SK-N-SH treated with all-trans-retinoic acid at 6 μM for 48 hours (cell line): ENCODE results near the gene COL4A2.

Experiments
- ATAC-seq: fragments of 200-7000 bp; cut with Tn5 transposase; 3 replicates; pipeline ENCODE4 v1.9.1; 2020; ENCODE audit warnings: mild to moderate bottlenecking, moderate library complexity
- ARNTL ChIP-seq: fragments of 450-650 bp; formaldehyde crosslinking; IDR thresholded peaks from 2 replicates; pipeline ENCODE4 v1.5.0; 2020; ENCODE audit warnings: low read depth, mild to moderate bottlenecking, moderate library complexity, borderline replicate concordance
- BACH2 ChIP-seq: fragments of 250-450 bp; sonication (Bioruptor Pico); IDR thresholded peaks from 2 replicates; pipeline ENCODE4 v1.9.0; 2021; ENCODE audit warnings: mild to moderate bottlenecking, borderline replicate concordance
- CREB5 ChIP-seq: fragments of 250-450 bp; sonication (Bioruptor Pico); IDR thresholded peaks from 2 replicates; pipeline ENCODE4 v1.5.1; 2020; ENCODE audit warnings: low read depth, mild to moderate bottlenecking, moderate library complexity
- CSDC2 ChIP-seq: fragments of 250-450 bp; sonication (Bioruptor Pico); IDR thresholded peaks from 2 replicates; pipeline ENCODE4 v1.5.0; 2020; ENCODE audit warnings: mild to moderate bottlenecking, moderate library complexity
- CSRNP3 ChIP-seq: fragments of 250-450 bp; sonication (Bioruptor Pico); IDR thresholded peaks from 2 replicates; pipeline ENCODE4 v1.5.1; 2021; ENCODE audit warnings: mild to moderate bottlenecking, moderate library complexity
- ESRRG ChIP-seq: fragments of 250-450 bp; sonication (Bioruptor Pico); IDR thresholded peaks from 2 replicates; pipeline ENCODE4 v1.6.1; 2021; ENCODE audit warnings: mild to moderate bottlenecking
- GLIS3 ChIP-seq: fragments of 250-450 bp; sonication (Bioruptor Pico); IDR thresholded peaks from 2 replicates; pipeline ENCODE4 v1.5.0; 2020; ENCODE audit warnings: mild to moderate bottlenecking, moderate library complexity
- OSR1 ChIP-seq: fragments of 250-450 bp; sonication (Bioruptor Pico); IDR thresholded peaks from 2 replicates; pipeline ENCODE4 v1.8.0; 2022; ENCODE audit warnings: moderate library complexity, mild to moderate bottlenecking, inconsistent platforms
- PATZ1 ChIP-seq: fragments of 250-450 bp; sonication (Bioruptor Pico); IDR thresholded peaks from 2 replicates; pipeline ENCODE4 v1.8.0; 2020; ENCODE audit warnings: mild to moderate bottlenecking, moderate library complexity, borderline replicate concordance
- POU6F1 ChIP-seq: fragments of 250-450 bp; sonication (Bioruptor Pico); IDR thresholded peaks from 2 replicates; pipeline ENCODE4 v1.8.0; 2021; ENCODE audit warnings: low read depth, mild to moderate bottlenecking, moderate library complexity, borderline replicate concordance
- PPARA ChIP-seq: fragments of 250-450 bp; sonication (Bioruptor Pico); IDR thresholded peaks from 2 replicates; pipeline ENCODE4 v1.5.0; 2020; ENCODE audit warnings: mild to moderate bottlenecking, borderline replicate concordance
- RARB ChIP-seq: fragments of 250-450 bp; sonication (Bioruptor Pico); IDR thresholded peaks from 2 replicates; pipeline ENCODE4 v1.8.0; 2021; ENCODE audit warnings: mild to moderate bottlenecking, moderate library complexity
- SNAI2 ChIP-seq: fragments of 250-450 bp; sonication (Bioruptor Pico); IDR thresholded peaks from 2 replicates; pipeline ENCODE4 v1.5.0; 2020; ENCODE audit warnings: mild to moderate bottlenecking, moderate library complexity
- TOX ChIP-seq: fragments of 250-450 bp; sonication (Bioruptor Pico); IDR thresholded peaks from 2 replicates; pipeline ENCODE4 v1.8.0; 2021; ENCODE audit warnings: mild to moderate bottlenecking, moderate library complexity, borderline replicate concordance
- TSHZ2 ChIP-seq: fragments of 250-450 bp; sonication (Bioruptor Pico); IDR thresholded peaks from 2 replicates; pipeline ENCODE4 v1.5.0; 2020; ENCODE audit warnings: mild to moderate bottlenecking, moderate library complexity
- ZC3H10 ChIP-seq: fragments of 250-450 bp; sonication (Bioruptor Pico); IDR thresholded peaks from 2 replicates; pipeline ENCODE4 v1.5.1; 2021; ENCODE audit warnings: mild to moderate bottlenecking, moderate library complexity
- ZFP3 ChIP-seq: fragments of 250-450 bp; sonication (Bioruptor Pico); IDR thresholded peaks from 2 replicates; pipeline ENCODE4 v1.5.0; 2020; ENCODE audit warnings: mild to moderate bottlenecking, moderate library complexity
- ZFP30 ChIP-seq: fragments of 450-650 bp; formaldehyde crosslinking; IDR thresholded peaks from 2 replicates; pipeline ENCODE4 v1.5.0; 2022; ENCODE audit warnings: mild to moderate bottlenecking, moderate library complexity
- ZNF565 ChIP-seq: fragments of 450-650 bp; formaldehyde crosslinking; conservative IDR thresholded peaks from 2 replicates; pipeline ENCODE4 v1.5.0; 2020; ENCODE audit warnings: low read depth, mild to moderate bottlenecking, moderate library complexity
- ZNF70 ChIP-seq: fragments of 450-650 bp; formaldehyde crosslinking; IDR thresholded peaks from 2 replicates; pipeline ENCODE4 v1.5.0; 2020; ENCODE audit warnings: mild to moderate bottlenecking, moderate library complexity
- ZNF8 ChIP-seq: fragments of 450-650 bp; formaldehyde crosslinking; IDR thresholded peaks from 2 replicates; pipeline ENCODE4 v1.5.0; 2020; ENCODE audit warnings: mild to moderate bottlenecking, moderate library complexity

COL4A2 gene

GRCh38 chr13:110465696-110466095 is 158.6 kb downstream of the COL4A2 start:
- ATAC-seq, result no peak
- TF ChIP-seq POU6F1 (CRISPR knock-in tag) (no peak), ZFP3 (no peak), TOX (CRISPR knock-in tag) (no peak), PATZ1 (CRISPR knock-in tag) (no peak), CSDC2 (CRISPR knock-in tag) (no peak), CREB5 (CRISPR knock-in tag) (no peak), CSRNP3 (CRISPR knock-in tag) (no peak), TSHZ2 (CRISPR knock-in tag) (no peak), SNAI2 (CRISPR knock-in tag) (no peak), ZNF8 (CRISPR knock-in tag) (no peak), RARB (CRISPR knock-in tag) (no peak), ZFP30 (CRISPR knock-in tag) (no peak), ZNF70 (CRISPR knock-in tag) (no peak), GLIS3 (no peak), ARNTL (no peak), PPARA (CRISPR knock-in tag) (no peak), BACH2 (no peak), ZC3H10 (no peak)

- TF ChIP-seq RARB (CRISPR knock-in tag), result no peak
- no peak for TF ChIP-seq TOX (CRISPR knock-in tag)
- TF ChIP-seq ZNF565 (CRISPR knock-in tag), result no peak
- no peak for ATAC-seq
Observed at GRCh38 chr13:110466266-110466915, 159.3 kb downstream of the COL4A2 start.

GRCh38 chr13:110467516-110468110 is 160.5 kb downstream of the COL4A2 start:
- no peak for ATAC-seq
- TF ChIP-seq TSHZ2 (CRISPR knock-in tag) (no peak), GLIS3 (no peak), CSRNP3 (CRISPR knock-in tag) (no peak), RARB (CRISPR knock-in tag) (no peak), ZNF8 (CRISPR knock-in tag) (no peak), ZNF565 (CRISPR knock-in tag) (no peak), ESRRG (no peak), ZFP30 (CRISPR knock-in tag) (no peak), TOX (CRISPR knock-in tag) (no peak), OSR1 (CRISPR knock-in tag) (no peak), PATZ1 (CRISPR knock-in tag) (no peak), ZC3H10 (no peak), ZFP3 (no peak)
